RWPE2 (cell line): Measurements from ENCODE around the gene TSHZ2.

Experiments
- ATAC-seq: fragments of 200-7000 bp; cut with Tn5 transposase; 3 replicates; pipeline ENCODE4 v1.9.1; 2021; ENCODE audit warnings: low read depth
- DNase-seq: peaks from one replicate; pipeline ENCODE4 v3.0.0-alpha.2; 2020; ENCODE audit warnings: low spot score
- H3K27ac ChIP-seq: fragments of 450-650 bp; 2 replicates; pipeline ENCODE4 v1.5.1; 2017; ENCODE audit warnings: mild to moderate bottlenecking; ENCODE audit not compliant: poor library complexity, severe bottlenecking
- H3K27me3 ChIP-seq: fragments of 250-450 bp; sonication (Bioruptor Pico); 2 replicates; pipeline ENCODE4 v1.5.1; 2021; ENCODE audit warnings: mild to moderate bottlenecking, moderate library complexity; ENCODE audit not compliant: insufficient read depth, poor library complexity, severe bottlenecking
- H3K36me3 ChIP-seq: fragments of 250-450 bp; sonication (Bioruptor Pico); 2 replicates; pipeline ENCODE4 v1.5.1; 2020; ENCODE audit warnings: low read depth, mild to moderate bottlenecking, moderate library complexity
- H3K4me1 ChIP-seq: fragments of 250-450 bp; sonication (Bioruptor Pico); 2 replicates; pipeline ENCODE4 v1.5.1; 2021; ENCODE audit warnings: mild to moderate bottlenecking, moderate library complexity; ENCODE audit not compliant: insufficient read depth, poor library complexity, severe bottlenecking
- H3K4me3 ChIP-seq: fragments of 250-450 bp; sonication (Bioruptor Pico); 2 replicates; pipeline ENCODE4 v1.5.1; 2021; ENCODE audit warnings: mild to moderate bottlenecking, moderate library complexity; ENCODE audit not compliant: severe bottlenecking
- H3K9me3 ChIP-seq: fragments of 250-450 bp; sonication (Bioruptor Pico); 2 replicates; pipeline ENCODE4 v1.5.1; 2021; ENCODE audit warnings: mild to moderate bottlenecking, moderate library complexity; ENCODE audit not compliant: severe bottlenecking
- CTCF ChIP-seq: fragments of 450-650 bp; IDR thresholded peaks from one replicate; pipeline ENCODE4 v1.5.1; 2017; ENCODE audit warnings: mild to moderate bottlenecking, moderate library complexity; ENCODE audit not compliant: poor library complexity, severe bottlenecking

The TSHZ2 gene

GRCh38 chr20:53298911-53299310 is 326.8 kb downstream of the TSHZ2 start:
- TF ChIP-seq CTCF: no peak
- Histone ChIP-seq H3K4me1 (no peaks in the 10 kb centered on the region), H3K4me3 (no peak overlapping the region), H3K27me3 (peaks cover 25% of the 10 kb centered on the region), H3K27ac (no peak overlapping the region), H3K9me3 (no peaks in the 10 kb centered on the region), H3K36me3 (no peaks in the 10 kb centered on the region)
- no peak for ATAC-seq
- DNase-seq: no peak

- no peaks in the 10 kb centered on the region for H3K36me3 ChIP-seq
- no peak for DNase-seq
- ATAC-seq: no peak
- H3K27ac ChIP-seq: no peak overlapping the region
- H3K27me3 ChIP-seq: peaks cover 20% of the 10 kb centered on the region
- no peaks in the 10 kb centered on the region for H3K9me3 ChIP-seq
- TF ChIP-seq CTCF: no peak
- no peaks in the 10 kb centered on the region for H3K4me1 ChIP-seq
- no peak overlapping the region for H3K4me3 ChIP-seq
Measured at GRCh38 chr20:53299831-53300230, 327.7 kb downstream of the TSHZ2 start.

- ATAC-seq: no peak
- H3K27me3 ChIP-seq: peaks cover 12% of the 10 kb centered on the region
- no peak for DNase-seq
- no peak overlapping the region for H3K27ac ChIP-seq
- no peak for TF ChIP-seq CTCF
- H3K36me3 ChIP-seq: no peaks in the 10 kb centered on the region
- H3K4me3 ChIP-seq: no peak overlapping the region
- H3K4me1 ChIP-seq: no peaks in the 10 kb centered on the region
- no peaks in the 10 kb centered on the region for H3K9me3 ChIP-seq
Measured at GRCh38 chr20:53301869-53302268, 329.7 kb downstream of the TSHZ2 start.

- H3K36me3 ChIP-seq: no peaks in the 10 kb centered on the region
- no peak overlapping the region for H3K4me3 ChIP-seq
- DNase-seq (no peak), ATAC-seq (no peak)
- no peak for TF ChIP-seq CTCF
- no peaks in the 10 kb centered on the region for H3K9me3 ChIP-seq
- no peaks in the 10 kb centered on the region for H3K4me1 ChIP-seq
- H3K27ac ChIP-seq: no peak overlapping the region
- H3K27me3 ChIP-seq: peaks cover 12% of the 10 kb centered on the region
Measured at GRCh38 chr20:53302695-53303412, 330.7 kb downstream of the TSHZ2 start.

GRCh38 chr20:53303413-53303760 is 331.2 kb downstream of the TSHZ2 start:
- TF ChIP-seq CTCF: no peak
- Histone ChIP-seq H3K27ac (no peak overlapping the region), H3K36me3 (no peaks in the 10 kb centered on the region), H3K4me3 (no peak overlapping the region), H3K9me3 (no peaks in the 10 kb centered on the region), H3K4me1 (no peaks in the 10 kb centered on the region), H3K27me3 (peaks cover 12% of the 10 kb centered on the region)
- no peak for DNase-seq
- ATAC-seq: no peak
